Measurements from ENCODE around the gene KCNIP4.

DNA sequence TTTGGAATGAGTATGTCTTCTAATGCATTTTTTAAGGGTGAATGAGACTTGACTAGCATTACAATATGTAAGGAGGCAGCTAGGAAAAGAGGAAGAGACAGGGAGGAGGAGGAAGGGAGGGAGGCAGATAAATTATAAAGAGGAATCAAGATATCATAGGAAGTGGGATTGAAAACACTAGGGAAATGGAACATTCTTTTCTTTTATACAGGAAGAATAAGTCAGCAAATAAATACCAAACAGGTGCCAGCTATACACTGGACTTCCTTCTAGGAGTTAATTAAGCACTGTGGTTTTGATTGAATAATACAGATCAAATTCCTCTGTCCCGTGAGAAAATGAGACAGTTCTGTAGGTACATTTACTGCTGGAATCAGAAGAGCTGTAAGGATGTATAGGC is 1169.7 kb downstream of the KCNIP4 start:
- no peak for TF ChIP-seq POLR2A (IDR thresholded peaks at IDR 0.05)
- TF ChIP-seq, protein P1, sequence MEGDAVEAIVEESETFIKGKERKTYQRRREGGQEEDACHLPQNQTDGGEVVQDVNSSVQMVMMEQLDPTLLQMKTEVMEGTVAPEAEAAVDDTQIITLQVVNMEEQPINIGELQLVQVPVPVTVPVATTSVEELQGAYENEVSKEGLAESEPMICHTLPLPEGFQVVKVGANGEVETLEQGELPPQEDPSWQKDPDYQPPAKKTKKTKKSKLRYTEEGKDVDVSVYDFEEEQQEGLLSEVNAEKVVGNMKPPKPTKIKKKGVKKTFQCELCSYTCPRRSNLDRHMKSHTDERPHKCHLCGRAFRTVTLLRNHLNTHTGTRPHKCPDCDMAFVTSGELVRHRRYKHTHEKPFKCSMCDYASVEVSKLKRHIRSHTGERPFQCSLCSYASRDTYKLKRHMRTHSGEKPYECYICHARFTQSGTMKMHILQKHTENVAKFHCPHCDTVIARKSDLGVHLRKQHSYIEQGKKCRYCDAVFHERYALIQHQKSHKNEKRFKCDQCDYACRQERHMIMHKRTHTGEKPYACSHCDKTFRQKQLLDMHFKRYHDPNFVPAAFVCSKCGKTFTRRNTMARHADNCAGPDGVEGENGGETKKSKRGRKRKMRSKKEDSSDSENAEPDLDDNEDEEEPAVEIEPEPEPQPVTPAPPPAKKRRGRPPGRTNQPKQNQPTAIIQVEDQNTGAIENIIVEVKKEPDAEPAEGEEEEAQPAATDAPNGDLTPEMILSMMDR (IDR thresholded peaks at IDR 0.05): no peak

Measured in heart left ventricle (tissue), 13 donors.